ENCODE data around the gene SLC35A2.

Gene SLC35A2

DNA sequence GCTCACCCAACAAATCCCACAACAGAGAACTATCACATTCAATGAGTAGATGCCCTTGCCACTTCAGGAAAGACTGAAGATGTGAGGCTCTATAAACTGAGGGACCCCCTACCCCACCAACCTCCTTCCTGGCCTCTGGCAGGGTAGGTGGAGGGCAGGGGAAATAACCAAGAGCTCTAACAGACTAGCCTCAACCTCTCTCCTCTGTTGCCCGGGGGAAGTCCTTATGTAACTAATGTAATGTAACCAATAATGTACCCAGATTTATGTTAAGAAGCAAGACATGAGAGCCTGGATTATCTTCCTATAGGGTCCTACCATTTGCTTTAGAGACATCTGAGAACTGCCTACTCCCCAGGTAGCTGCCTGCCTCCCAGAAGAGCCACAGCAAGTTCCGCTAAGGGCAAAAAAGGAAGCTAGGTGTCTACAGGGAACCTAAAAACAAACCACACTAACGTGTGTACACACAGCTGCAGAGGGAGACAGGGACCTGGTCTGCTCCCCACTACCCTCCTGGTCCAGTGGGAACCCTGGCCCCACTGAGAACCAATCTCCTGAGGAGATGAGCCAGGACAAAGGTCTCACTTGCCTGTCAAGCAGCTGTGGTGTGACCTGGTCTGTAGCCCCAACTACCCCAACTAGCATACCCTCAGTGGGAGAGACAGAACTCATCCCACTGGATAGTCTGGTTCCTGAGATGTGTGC lies 28.2 kb upstream of the SLC35A2 start:
- no peak for DNase-seq
- in situ Hi-C loops (cut with HindIII; ENCODE audit: low pct_ligation_motif_present, low sequenced_read_pairs): no loop called here
- H3K27ac ChIP-seq: no peak overlapping the region
- H3K27me3 ChIP-seq (replicated peaks): no peaks in the 10 kb centered on the region
- peaks cover 2% of the 10 kb centered on the region for H3K36me3 ChIP-seq (replicated peaks)
- TF ChIP-seq CTCF (IDR thresholded peaks at IDR 0.05; ENCODE audit: low read depth, low read length, missing control alignments): no peak
- no peak overlapping the region for H3K4me3 ChIP-seq (ENCODE audit: low read depth, low read length)

- H3K27ac ChIP-seq: no peak overlapping the region
- in situ Hi-C loops (cut with HindIII; ENCODE audit: low pct_ligation_motif_present, low sequenced_read_pairs): no loop called here
These were observed 27.4 kb upstream of the SLC35A2 start for GRCh38 chrX:48938721-48939425.

DNA sequence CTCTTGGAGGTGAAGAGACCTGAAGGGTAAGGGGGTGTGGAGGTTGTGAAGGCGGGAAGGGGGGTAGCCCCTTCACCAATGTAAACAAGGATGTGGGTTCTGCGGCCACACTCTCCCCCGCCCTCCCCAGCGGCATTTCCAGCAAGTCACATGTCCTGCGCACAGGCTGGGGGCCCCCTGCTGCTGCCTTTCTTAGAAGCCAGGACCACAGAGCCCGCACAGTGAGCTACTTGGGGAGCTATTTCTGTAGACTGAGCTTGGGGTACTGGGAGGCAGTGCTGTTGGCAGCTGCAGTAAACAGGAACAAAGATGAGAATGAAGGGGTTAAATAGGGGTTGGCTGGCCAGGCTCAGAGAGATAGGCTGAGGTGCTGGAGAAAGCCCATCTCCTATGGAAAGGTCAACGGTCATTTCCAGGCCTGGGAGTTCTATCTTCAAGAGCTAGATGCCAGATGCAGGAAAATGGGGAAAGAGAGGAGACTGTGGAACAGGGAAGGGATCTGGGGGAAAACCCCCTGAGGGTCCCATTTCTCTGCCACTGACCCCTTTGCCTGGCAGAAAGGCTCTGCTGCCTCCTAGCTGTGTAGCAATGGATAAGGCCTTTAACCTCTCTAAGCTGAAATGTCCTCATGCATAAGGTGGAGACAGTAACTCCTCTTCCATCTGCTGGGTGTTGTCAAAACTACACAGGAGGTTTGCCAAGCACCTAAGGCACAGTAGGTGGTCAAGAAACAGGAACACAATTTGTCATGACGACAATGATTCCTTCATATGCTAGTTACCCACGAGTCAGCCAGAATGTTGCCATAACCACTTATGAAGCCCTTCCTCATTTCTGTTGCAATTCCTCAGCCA lies 25.8 kb upstream of the SLC35A2 start:
- Histone ChIP-seq H3K27me3 (replicated peaks) (no peaks in the 10 kb centered on the region), H3K4me3 (ENCODE audit: low read depth, low read length) (no peak overlapping the region), H3K27ac (no peak overlapping the region), H3K36me3 (replicated peaks) (peaks cover 5% of the 10 kb centered on the region)
- TF ChIP-seq CTCF (IDR thresholded peaks at IDR 0.05; ENCODE audit: low read depth, low read length, missing control alignments): peak; percentile 34
- peak; percentile 36 for DNase-seq
- in situ Hi-C loops (cut with HindIII; ENCODE audit: low pct_ligation_motif_present, low sequenced_read_pairs): no loop called here

More at GRCh38 chrX:48938721-48939425, 27.4 kb upstream of the SLC35A2 start:
- Histone ChIP-seq H3K36me3 (replicated peaks) (peaks cover 4% of the 10 kb centered on the region), H3K4me3 (ENCODE audit: low read depth, low read length) (no peak overlapping the region), H3K27me3 (replicated peaks) (no peaks in the 10 kb centered on the region)
- DNase-seq: no peak
- TF ChIP-seq CTCF (IDR thresholded peaks at IDR 0.05; ENCODE audit: low read depth, low read length, missing control alignments): no peak

DNA sequence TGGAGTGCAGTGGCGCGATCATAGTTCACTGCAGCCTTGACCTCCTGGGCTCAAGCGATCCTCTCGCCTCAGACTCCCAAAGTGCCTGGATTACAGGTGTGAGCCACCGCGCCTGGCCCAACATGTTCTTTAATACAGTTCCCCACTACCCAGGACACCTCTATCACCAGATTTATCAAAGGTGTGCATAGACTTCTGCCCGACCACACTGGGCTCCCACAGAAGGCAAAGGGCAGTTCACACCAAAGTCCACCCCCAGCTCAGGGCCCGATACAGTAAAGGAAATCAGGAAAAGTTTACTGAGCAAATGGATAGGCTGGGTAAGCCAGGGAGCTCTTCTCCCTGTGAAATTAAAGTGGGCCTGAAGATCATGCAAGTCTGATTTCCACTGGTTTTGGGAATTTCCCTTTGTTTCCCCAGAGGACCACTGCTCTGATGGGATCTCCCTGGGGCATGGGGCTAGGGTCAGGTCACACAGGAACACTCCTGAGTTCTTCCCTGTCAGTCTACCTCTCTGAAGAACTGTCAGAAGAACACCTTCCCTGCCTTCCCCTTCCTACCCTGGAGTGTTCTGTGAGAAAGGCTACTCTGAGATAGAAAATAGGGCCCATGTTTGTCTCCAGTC lies 25.1 kb upstream of the SLC35A2 start:
- no peak for TF ChIP-seq CTCF (IDR thresholded peaks at IDR 0.05; ENCODE audit: low read depth, low read length, missing control alignments)
- no peak overlapping the region for H3K27ac ChIP-seq
- H3K4me3 ChIP-seq (ENCODE audit: low read depth, low read length): no peak overlapping the region
- in situ Hi-C loops (cut with HindIII; ENCODE audit: low pct_ligation_motif_present, low sequenced_read_pairs): no loop called here
- DNase-seq: no peak
- peaks cover 5% of the 10 kb centered on the region for H3K36me3 ChIP-seq (replicated peaks)
- no peaks in the 10 kb centered on the region for H3K27me3 ChIP-seq (replicated peaks)

GRCh38 chrX:48935301-48935670 lies 23.8 kb upstream of the SLC35A2 start:
- peaks cover 5% of the 10 kb centered on the region for H3K36me3 ChIP-seq (replicated peaks)
- no peak for TF ChIP-seq CTCF (IDR thresholded peaks at IDR 0.05; ENCODE audit: low read depth, low read length, missing control alignments)
- no peaks in the 10 kb centered on the region for H3K27me3 ChIP-seq (replicated peaks)
- in situ Hi-C loops (cut with HindIII; ENCODE audit: low pct_ligation_motif_present, low sequenced_read_pairs): no loop called here
- H3K4me3 ChIP-seq (ENCODE audit: low read depth, low read length): no peak overlapping the region
- H3K27ac ChIP-seq: no peak overlapping the region
- no peak for DNase-seq

Measured in brain microvascular endothelial cell (primary cell).